ENCODE results near the gene FAM131B.

The FAM131B gene

DNA sequence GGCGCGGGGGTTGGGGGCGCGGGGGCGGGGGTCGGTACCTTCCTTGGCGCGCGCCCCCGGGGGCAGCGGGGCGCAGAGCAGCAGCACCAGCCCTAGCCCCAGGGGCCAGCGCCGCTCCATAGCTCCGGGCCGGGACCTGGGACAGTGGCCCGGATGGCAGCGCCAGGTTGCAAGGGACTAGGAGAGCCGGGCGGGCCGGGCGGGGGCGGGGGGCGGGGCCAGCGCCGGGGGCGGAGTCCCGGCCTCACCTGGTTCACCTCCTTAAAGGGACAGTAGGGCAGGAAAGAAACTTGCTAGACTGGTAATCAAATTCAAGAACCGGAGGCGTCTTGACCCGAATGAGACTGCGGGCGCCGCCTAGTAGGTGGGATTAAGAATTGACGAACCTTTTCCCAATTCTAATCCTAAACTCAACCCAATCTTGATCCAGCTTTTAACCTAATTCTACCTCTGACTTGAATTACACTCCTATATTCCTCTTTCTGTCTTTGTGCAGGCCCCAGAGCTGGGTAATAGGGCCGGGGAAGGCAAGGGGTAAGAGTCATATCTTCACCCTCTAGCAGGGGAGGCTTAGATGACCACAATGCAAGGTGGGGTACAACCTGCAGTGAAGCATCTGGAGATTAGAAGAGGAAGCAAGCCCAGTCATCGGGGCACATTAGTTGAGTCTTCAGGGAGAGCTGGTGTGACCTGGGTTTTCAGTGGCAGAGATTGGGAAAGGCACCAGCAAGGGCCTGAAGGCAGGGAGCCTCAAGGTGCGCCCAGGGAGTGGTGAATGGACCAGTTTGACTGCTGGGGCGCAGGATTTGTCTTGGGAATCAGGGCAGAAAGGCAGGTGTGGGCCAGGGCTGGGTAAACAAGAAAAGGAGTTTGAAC is 46.4 kb upstream of the FAM131B start, which contains the start of gene EPHA1:
Gene EPHA1, minus strand, starts transcription at position 171 of the 876 bp plus-strand sequence. Its CDS starts 51 bp downstream, at position 120.
- Histone ChIP-seq H3K23ac (ENCODE audit: low read length in 2 of 2) (peak within 1 kb of the TSS in 1 of 2 experiments; percentile 51), H2AFZ (ENCODE audit: low read depth, low read length) (peak within 1 kb of the TSS; percentile 36), H2AK5ac (ENCODE audit: low read length, severe bottlenecking) (no peak within 1 kb of the TSS), H3K27ac (ENCODE audit: low read length, poor library complexity, severe bottlenecking) (no peak within 1 kb of the TSS), H3K79me1 (replicated peaks; ENCODE audit: low read length, poor library complexity, severe bottlenecking) (no peaks in the 10 kb centered on the region), H3K9ac (ENCODE audit: low read length) (no peak within 1 kb of the TSS), H2BK5ac (ENCODE audit: low read depth, low read length, poor library complexity, severe bottlenecking) (no peak within 1 kb of the TSS), H3K36me3 (ENCODE audit: control insufficient read depth in 1 of 2, insufficient read depth in 2 of 2, low read depth in 1 of 2, low read length in 2 of 2) (no peaks in the 10 kb centered on the region), H3K14ac (ENCODE audit: low read length in 2 of 2) (peak within 1 kb of the TSS in 1 of 2 experiments; percentile 72), H3K27me3 (ENCODE audit: control insufficient read depth in 1 of 2, insufficient read depth in 1 of 2, low read length in 2 of 2) (peaks cover 0 to 62% of the 10 kb centered on the region in 2 experiments), H3K4me1 (ENCODE audit: control insufficient read depth, insufficient read depth, low read depth, low read length) (peaks cover 14% of the 10 kb centered on the region), H2BK120ac (ENCODE audit: low read depth, low read length) (no peak within 1 kb of the TSS), H4K8ac (ENCODE audit: low read length) (peak within 1 kb of the TSS; percentile 28), H4K91ac (ENCODE audit: low read length) (peak within 1 kb of the TSS; percentile 53), H3K9me3 (ENCODE audit: control insufficient read depth, low read length) (no peaks in the 10 kb centered on the region), H3K4me3 (ENCODE audit: insufficient read depth in 1 of 2, low read depth in 1 of 2, low read length in 2 of 2) (no peak within 1 kb of the TSS), H3K4ac (ENCODE audit: low read depth in 1 of 2, low read length in 2 of 2) (no peak within 1 kb of the TSS), H3K4me2 (ENCODE audit: low read length, poor library complexity, severe bottlenecking) (peak within 1 kb of the TSS; percentile 47), H3K18ac (ENCODE audit: low read depth in 1 of 2, low read length in 2 of 2) (peak within 1 kb of the TSS in 1 of 2 experiments; percentile 3), H2BK15ac (ENCODE audit: low read depth, poor library complexity, severe bottlenecking) (peak within 1 kb of the TSS; percentile 44), H2BK12ac (ENCODE audit: low read length in 2 of 2) (peak within 1 kb of the TSS in 1 of 2 experiments; percentile 16)
- DNase-seq, result no peak
- WGBS, result 21% methylated on average over 16 of the region's 39 CpGs

- H3K18ac ChIP-seq (ENCODE audit: low read depth in 1 of 2, low read length in 2 of 2), result peak overlapping the region in 1 of 2 experiments; percentile 3
- peak overlapping the region in 1 of 2 experiments; percentile 16 for H2BK12ac ChIP-seq (ENCODE audit: low read length in 2 of 2)
- peaks cover 0 to 58% of the 10 kb centered on the region in 2 experiments for H3K27me3 ChIP-seq (ENCODE audit: control insufficient read depth in 1 of 2, insufficient read depth in 1 of 2, low read length in 2 of 2)
- no peak for DNase-seq
- H3K79me1 ChIP-seq (replicated peaks; ENCODE audit: low read length, poor library complexity, severe bottlenecking), result no peaks in the 10 kb centered on the region
- 7% methylated on average over 18 of the region's 20 CpGs for WGBS
- no peak overlapping the region for H3K9ac ChIP-seq (ENCODE audit: low read length)
- H4K91ac ChIP-seq (ENCODE audit: low read length), result no peak overlapping the region
- H3K27ac ChIP-seq (ENCODE audit: low read length, poor library complexity, severe bottlenecking), result no peak overlapping the region
- H3K36me3 ChIP-seq (ENCODE audit: control insufficient read depth in 1 of 2, insufficient read depth in 2 of 2, low read depth in 1 of 2, low read length in 2 of 2), result no peaks in the 10 kb centered on the region
- H3K4me3 ChIP-seq (ENCODE audit: insufficient read depth in 1 of 2, low read depth in 1 of 2, low read length in 2 of 2), result no peak overlapping the region
- H3K14ac ChIP-seq (ENCODE audit: low read length in 2 of 2), result no peak overlapping the region
- no peak overlapping the region for H3K23ac ChIP-seq (ENCODE audit: low read length in 2 of 2)
- peaks cover 14% of the 10 kb centered on the region for H3K4me1 ChIP-seq (ENCODE audit: control insufficient read depth, insufficient read depth, low read depth, low read length)
- H4K8ac ChIP-seq (ENCODE audit: low read length), result peak overlapping the region; percentile 27
- H3K9me3 ChIP-seq (ENCODE audit: control insufficient read depth, low read length), result no peaks in the 10 kb centered on the region
- H2BK5ac ChIP-seq (ENCODE audit: low read depth, low read length, poor library complexity, severe bottlenecking), result no peak overlapping the region
- H2BK120ac ChIP-seq (ENCODE audit: low read depth, low read length), result no peak overlapping the region
- H2AK5ac ChIP-seq (ENCODE audit: low read length, severe bottlenecking), result no peak overlapping the region
- H2BK15ac ChIP-seq (ENCODE audit: low read depth, poor library complexity, severe bottlenecking), result peak overlapping the region; percentile 44
- no peak overlapping the region for H3K4ac ChIP-seq (ENCODE audit: low read depth in 1 of 2, low read length in 2 of 2)
- H3K4me2 ChIP-seq (ENCODE audit: low read length, poor library complexity, severe bottlenecking), result no peak overlapping the region
- peak overlapping the region; percentile 36 for H2AFZ ChIP-seq (ENCODE audit: low read depth, low read length)
Measured at GRCh38 chr7:143408252-143408685, 45.8 kb upstream of the FAM131B start.

DNA sequence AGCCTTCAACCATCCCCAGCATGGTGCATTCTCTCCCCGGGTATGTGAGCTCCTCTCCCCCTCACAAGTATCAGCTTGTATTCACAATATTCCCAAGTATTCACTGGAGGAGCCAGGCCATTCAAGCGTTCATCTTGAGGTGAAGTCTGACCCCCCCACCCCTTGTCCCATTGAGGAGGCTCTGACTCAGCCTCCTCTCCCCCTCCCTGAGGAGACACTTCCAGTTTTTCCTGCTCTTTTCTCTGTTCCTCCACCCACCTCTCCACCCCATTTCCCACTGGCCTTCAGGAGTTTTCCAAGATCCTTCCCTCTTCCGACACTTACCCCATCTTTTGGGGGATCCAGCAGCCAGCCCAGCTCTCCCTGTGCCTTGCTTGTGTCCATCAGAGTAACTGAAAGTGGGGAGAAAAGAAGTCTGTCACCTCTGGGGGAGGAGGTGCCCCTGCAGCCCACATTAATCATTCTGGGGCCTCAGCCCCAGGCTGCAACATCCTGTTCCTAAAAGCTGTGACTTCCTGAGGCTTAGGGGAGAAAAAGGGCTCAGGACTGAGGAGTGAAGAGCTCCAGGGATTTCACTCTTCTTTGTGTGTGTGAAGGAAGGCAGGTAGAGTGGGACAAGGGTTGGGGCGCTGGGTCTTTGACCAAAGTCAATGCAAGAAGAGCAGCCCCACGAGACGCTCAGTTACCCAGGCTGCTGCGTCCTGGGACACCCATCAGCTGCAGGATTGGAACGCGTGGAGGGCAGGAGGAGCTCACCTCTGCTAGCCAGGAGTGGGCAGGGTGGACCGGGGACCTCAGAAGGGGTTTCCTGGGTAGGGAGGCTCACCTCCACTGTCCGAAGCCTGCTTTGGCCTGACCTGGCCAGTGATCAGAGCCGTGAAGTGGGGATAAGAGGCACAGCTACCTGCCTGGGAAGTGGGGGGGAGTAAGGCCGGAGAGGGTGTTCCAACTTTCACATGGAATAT is 45.1 kb upstream of the FAM131B start:
- Histone ChIP-seq H3K14ac (ENCODE audit: low read length in 2 of 2) (peak overlapping the region in 1 of 2 experiments; percentile 12), H3K9me3 (ENCODE audit: control insufficient read depth, low read length) (no peaks in the 10 kb centered on the region), H2AFZ (ENCODE audit: low read depth, low read length) (peak overlapping the region; percentile 36), H2BK5ac (ENCODE audit: low read depth, low read length, poor library complexity, severe bottlenecking) (no peak overlapping the region), H3K79me1 (replicated peaks; ENCODE audit: low read length, poor library complexity, severe bottlenecking) (no peaks in the 10 kb centered on the region), H2BK120ac (ENCODE audit: low read depth, low read length) (no peak overlapping the region), H4K8ac (ENCODE audit: low read length) (no peak overlapping the region), H3K18ac (ENCODE audit: low read depth in 1 of 2, low read length in 2 of 2) (peak overlapping the region in 1 of 2 experiments; percentile 3), H3K4ac (ENCODE audit: low read depth in 1 of 2, low read length in 2 of 2) (no peak overlapping the region), H3K4me2 (ENCODE audit: low read length, poor library complexity, severe bottlenecking) (no peak overlapping the region), H3K27ac (ENCODE audit: low read length, poor library complexity, severe bottlenecking) (no peak overlapping the region), H3K23ac (ENCODE audit: low read length in 2 of 2) (no peak overlapping the region), H2AK5ac (ENCODE audit: low read length, severe bottlenecking) (no peak overlapping the region), H4K91ac (ENCODE audit: low read length) (peak overlapping the region; percentile 53), H3K27me3 (ENCODE audit: control insufficient read depth in 1 of 2, insufficient read depth in 1 of 2, low read length in 2 of 2) (peaks cover 0 to 52% of the 10 kb centered on the region in 2 experiments), H3K36me3 (ENCODE audit: control insufficient read depth in 1 of 2, insufficient read depth in 2 of 2, low read depth in 1 of 2, low read length in 2 of 2) (no peaks in the 10 kb centered on the region), H3K4me3 (ENCODE audit: insufficient read depth in 1 of 2, low read depth in 1 of 2, low read length in 2 of 2) (no peak overlapping the region), H2BK15ac (ENCODE audit: low read depth, poor library complexity, severe bottlenecking) (no peak overlapping the region), H3K4me1 (ENCODE audit: control insufficient read depth, insufficient read depth, low read depth, low read length) (peaks cover 14% of the 10 kb centered on the region), H3K9ac (ENCODE audit: low read length) (no peak overlapping the region), H2BK12ac (ENCODE audit: low read length in 2 of 2) (peak overlapping the region in 1 of 2 experiments; percentile 16)
- DNase-seq, result no peak
- whole genome bisulfite sequencing, result 20% methylated on average over 12 of the region's 13 CpGs

Data from mesenchymal stem cell (in vitro differentiated cells and primary cell).